ENCODE results near the gene NAAA.
"Not testable (repeated sequence)": the region's sequence is repeated elsewhere in the genome, so short reads cannot be mapped to it uniquely, and the experiment has no call there.

The NAAA gene

DNA sequence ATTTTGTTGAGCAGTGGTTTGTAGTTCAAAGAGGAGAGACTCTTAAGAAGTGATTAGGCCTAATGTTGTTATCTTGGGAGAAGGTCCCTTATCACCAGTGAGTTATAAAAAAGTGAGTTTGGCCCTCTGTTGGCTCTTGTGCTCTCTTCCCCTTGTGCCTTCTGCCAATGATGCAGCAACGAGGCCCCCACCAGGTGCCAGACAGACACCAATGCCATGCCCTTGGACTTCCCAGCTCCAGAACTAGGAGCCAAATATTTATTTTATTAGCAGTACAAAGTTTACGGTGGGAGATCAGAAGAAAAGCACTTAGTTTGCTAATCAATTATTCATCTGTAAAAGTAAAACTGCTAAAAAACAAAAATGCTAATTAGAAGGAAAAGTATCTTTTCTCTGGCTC is 22.7 kb upstream of the NAAA start:
- TF ChIP-seq, protein P1, sequence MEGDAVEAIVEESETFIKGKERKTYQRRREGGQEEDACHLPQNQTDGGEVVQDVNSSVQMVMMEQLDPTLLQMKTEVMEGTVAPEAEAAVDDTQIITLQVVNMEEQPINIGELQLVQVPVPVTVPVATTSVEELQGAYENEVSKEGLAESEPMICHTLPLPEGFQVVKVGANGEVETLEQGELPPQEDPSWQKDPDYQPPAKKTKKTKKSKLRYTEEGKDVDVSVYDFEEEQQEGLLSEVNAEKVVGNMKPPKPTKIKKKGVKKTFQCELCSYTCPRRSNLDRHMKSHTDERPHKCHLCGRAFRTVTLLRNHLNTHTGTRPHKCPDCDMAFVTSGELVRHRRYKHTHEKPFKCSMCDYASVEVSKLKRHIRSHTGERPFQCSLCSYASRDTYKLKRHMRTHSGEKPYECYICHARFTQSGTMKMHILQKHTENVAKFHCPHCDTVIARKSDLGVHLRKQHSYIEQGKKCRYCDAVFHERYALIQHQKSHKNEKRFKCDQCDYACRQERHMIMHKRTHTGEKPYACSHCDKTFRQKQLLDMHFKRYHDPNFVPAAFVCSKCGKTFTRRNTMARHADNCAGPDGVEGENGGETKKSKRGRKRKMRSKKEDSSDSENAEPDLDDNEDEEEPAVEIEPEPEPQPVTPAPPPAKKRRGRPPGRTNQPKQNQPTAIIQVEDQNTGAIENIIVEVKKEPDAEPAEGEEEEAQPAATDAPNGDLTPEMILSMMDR (IDR thresholded peaks at IDR 0.05; ENCODE audit: low read depth, low read length), result no peak
- no peak for DNase-seq (ENCODE audit: extremely low read depth, low read depth)

DNA sequence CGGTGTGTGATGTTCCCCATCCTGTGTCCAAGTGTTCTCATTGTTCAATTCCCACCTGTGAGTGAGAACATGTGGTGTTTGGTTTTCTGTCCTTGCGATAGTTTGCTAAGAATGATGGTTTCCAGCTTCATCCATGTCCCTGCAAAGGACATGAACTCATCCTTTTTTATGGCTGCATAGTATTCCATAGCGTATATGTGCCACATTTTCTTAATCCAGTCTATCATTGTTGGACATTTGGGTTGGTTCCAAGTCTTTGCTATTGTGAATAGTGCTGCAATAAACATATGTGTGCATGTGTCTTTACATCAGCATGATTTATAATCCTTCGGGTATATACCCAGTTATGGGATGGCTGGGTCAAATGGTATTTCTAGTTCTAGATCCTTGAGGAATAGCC is 21.3 kb upstream of the NAAA start:
- not testable (repeated sequence) for DNase-seq (ENCODE audit: extremely low read depth, low read depth)

DNA sequence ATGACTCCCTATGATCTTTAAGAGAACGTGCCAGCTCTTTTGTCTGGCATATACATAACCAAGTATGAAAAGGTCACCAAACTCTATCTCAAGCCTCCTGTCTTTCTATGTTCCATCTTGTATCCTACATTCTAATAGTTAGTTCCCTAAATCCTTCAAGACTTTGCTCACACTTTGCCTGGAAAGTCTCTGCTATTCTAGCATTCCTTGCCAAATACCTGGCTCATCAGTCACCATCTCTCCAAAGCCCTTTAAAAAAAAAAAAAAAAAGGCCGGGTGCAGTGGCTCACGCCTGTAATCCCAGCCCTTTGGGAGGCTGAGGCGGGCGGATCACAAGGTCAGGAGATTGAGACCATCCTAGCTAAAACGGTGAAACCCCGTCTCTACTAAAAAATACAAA is 17.7 kb upstream of the NAAA start:
- not testable (repeated sequence) for DNase-seq (ENCODE audit: extremely low read depth, low read depth)

DNA sequence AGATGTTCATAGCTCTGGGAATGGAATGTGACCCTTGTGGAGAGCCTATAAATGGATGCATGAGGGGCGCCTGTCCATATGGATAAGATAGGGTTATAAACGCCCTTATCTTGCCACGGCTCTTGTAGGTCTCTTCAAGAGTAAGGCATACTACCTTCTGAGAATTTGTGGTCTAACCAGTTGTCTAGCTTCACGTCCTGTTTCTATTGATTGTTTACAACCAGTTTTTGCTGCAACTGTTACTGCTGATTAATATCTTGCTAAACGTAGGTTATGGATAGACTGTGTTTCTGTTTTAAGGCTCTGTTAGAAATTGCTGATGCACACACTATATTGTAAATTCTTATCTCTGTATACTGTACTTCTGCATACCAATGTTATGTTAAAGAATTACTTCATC is 14.0 kb upstream of the NAAA start:
- not testable (repeated sequence) for DNase-seq (ENCODE audit: extremely low read depth, low read depth)

DNA sequence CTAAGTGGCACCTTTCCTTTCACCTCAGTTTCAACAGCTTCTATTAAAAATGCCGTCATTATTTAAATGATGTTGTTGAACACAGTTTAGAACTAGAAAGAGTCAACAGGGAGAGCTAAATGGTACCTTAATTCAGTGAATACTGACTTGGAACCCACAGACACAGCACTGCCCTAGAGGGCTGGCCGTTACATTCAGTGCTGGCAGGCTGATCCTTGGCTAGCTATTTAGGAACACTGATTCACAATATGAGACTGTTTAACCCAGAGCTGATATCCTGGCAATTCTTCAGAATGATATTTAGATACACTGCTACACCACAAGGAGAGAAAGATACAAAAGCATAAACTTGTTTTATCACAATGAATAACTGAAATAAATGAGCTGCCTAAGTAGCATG is 12.7 kb upstream of the NAAA start:
- no peak for DNase-seq (ENCODE audit: extremely low read depth, low read depth)
- TF ChIP-seq, protein P1 (IDR thresholded peaks at IDR 0.05; ENCODE audit: low read depth, low read length), result no peak

DNA sequence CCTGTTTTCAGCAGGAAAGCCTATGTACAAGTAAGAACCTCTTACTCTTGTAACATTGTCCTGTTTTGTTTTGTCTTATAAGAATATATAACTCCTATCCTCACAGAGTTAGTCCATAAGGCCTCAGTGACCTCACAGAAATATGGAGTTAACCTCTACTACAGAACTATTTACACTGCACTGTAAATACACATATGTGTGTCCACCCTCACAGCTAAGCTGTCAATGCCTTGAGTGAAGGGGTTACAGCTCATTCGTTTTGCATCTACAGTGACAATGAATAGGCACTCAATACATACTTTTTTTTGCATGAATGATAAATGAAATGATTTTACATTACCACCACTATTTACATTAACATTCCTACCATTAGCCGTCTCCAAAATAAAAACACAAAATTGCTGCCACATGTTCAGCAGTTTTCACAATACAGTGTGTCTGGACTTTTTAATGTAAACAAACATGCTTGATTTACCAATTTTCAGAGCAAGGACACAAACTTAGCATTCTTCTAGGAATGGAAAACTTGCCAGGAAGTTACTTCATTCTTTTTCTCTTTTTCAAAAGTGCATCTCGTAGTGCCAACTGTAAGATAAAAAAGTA is 9.5 kb upstream of the NAAA start:
- DNase-seq (ENCODE audit: extremely low read depth, low read depth), result peak; percentile 66
- TF ChIP-seq, protein P1 (IDR thresholded peaks at IDR 0.05; ENCODE audit: low read depth, low read length), result no peak

DNA sequence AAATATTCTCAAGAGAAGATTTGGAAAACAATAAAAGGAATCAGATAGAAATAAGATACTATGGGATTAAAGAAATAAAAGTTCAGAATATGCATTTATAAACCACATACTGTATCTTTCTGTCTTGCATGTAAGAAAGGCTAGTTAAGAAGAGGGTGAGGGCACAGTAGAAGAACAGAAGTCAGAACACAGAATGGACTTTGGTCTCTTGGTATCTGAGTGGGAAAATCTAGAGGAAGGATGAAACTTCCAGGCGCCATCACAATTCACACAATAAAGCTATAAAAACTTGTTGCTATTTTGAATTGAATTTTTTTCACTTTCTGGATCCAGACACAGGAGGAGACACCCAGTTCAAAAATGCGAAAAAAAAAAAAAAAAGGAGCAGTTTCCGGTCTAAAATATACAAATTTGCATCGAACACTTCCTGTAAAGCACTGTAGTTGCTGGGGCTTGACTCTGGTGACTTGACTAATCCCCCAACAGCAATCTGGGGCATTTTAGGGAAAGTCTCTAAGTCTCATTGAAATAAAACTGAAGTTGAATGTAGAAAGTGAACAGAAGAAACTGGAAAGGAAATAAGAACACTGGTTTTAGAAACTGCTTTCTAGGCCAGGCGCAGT is 8.1 kb upstream of the NAAA start:
- TF ChIP-seq, protein P1 (IDR thresholded peaks at IDR 0.05; ENCODE audit: low read depth, low read length), result no peak
- no peak for DNase-seq (ENCODE audit: extremely low read depth, low read depth)

DNA sequence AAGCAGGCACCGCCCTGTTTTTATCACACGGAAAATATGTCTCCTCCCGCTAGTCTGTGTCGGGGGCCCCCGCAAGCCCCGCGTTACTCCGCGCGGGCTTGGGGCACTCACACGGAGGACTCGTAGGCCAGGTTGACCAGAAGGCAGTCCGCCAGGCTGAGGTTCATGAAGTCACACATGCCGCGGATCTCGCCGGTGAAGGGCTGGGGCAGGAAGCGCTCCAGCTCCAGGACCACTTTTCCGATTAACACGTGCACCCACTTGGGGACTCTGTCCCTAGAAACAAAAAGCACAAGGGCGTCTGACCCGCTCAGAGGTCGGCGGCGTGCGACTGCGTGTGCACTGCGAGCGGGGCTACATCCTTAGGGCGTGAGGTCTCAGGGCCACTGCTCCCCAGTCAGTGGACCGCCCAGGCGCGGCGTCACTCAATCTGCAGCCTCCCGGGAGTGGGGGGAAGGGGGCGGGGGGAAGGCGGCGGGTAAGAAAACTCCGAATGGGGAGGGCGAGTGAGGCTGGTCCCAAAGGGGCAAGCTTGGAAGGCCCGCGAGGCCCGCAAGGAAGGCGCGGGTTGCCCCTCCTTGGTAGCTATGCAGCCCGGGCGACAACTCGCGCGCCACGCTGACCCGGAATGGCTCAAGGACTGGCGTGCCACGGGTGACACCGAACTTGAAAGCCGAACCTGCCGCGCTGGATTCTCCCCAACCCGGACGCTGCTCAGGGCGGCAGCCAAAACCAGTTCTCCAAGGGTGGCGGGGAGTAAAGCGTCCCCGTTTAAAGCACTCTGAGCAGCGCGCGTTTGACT is 722 bp downstream of the NAAA start:
- DNase-seq (ENCODE audit: extremely low read depth, low read depth), result no peak
- TF ChIP-seq, protein P1 (IDR thresholded peaks at IDR 0.05; ENCODE audit: low read depth, low read length), result no peak

DNA sequence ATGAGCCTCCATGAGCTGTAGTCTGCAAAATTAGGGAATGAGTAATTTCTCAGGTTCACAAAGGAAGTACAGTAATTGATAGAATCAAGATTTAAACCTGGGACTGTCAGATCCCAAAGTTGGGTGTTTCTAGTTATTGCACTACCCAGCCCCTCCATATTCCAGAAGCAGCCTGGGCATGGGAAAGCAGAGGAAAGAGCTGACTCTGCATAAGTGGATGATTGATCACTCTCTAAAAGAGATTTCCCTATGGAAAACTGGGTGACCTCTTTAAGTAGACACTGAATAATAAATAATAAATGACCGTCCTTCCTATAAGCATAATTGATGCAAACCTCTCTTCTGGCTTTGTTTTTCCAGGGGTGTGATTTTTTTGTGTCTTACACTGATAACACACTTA is 5.2 kb downstream of the NAAA start:
- DNase-seq (ENCODE audit: extremely low read depth, low read depth), result no peak
- TF ChIP-seq, protein P1 (IDR thresholded peaks at IDR 0.05; ENCODE audit: low read depth, low read length), result no peak

Measured in AG09319 (cell line).